HG02798 (cell line): Measurements from ENCODE around the gene COBLL1.

Source experiments
- ATAC-seq: cut with Tn5 transposase; IDR thresholded peaks from one replicate; pipeline ENCODE4 v1.9.1; 2021; ENCODE audit warnings: mild to moderate bottlenecking; ENCODE audit not compliant: unreplicated experiment, poor library complexity

COBLL1 gene

GRCh38 chr2:164642946-164643555, 198.6 kb downstream of the COBLL1 start:
- no peak for ATAC-seq

- no peak for ATAC-seq
These were observed 199.4 kb downstream of the COBLL1 start for GRCh38 chr2:164642268-164642667.
